Measurements from ENCODE around the gene DST.

DNA sequence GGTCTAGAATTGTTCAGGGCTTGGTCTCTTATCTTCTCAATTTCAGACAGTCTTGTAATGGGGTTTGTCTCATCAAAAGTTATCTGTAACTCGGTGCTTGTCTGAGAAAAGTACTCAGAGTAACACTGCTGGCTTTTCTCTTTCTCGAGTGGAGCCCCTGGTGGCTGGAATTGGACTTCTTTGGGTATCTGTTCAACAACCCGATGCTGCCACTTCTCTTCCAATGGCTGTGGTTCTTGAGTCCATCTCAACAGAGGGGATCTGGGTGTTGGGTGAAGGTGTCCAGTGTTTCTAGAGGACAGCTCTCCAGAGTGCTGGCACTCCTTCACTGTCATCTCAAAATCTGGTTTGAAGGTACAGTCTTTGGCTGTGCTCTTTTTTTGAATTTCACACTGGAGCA lies 24.6 kb downstream of the DST start:
- TF ChIP-seq NRF1 (IDR thresholded peaks at IDR 0.05; ENCODE audit: low read depth, low read length) (no peak), SP2 (IDR thresholded peaks at IDR 0.05; ENCODE audit: low read length) (no peak), CTCF (IDR thresholded peaks at IDR 0.05; ENCODE audit: control extremely low read depth in 1 of 3, insufficient read depth in 1 of 3, low read depth in 1 of 3, low read length in 3 of 3) (peak in 2 of 3 experiments; percentile 20 to 47; a peak in 2 of 4 replicates)
